Occipital lobe (tissue), 2 donors: ENCODE data around the gene MAP3K13. TPM values are rescaled to one million over a fixed set of nuclear protein-coding genes. Genes with fewer than 3 reads are reported as not detected.
A peak's percentile ranks its signal among the peaks of the same experiment; 100 is the strongest.
"Not testable (repeated sequence)": the region's sequence is repeated elsewhere in the genome, so short reads cannot be mapped to it uniquely, and the experiment has no call there.

Experiments
- DNase-seq: peaks from one replicate; lab custom pipeline; 2025; lab: John Stamatoyannopoulos, UW
- total RNA-seq: library from RNA; depleted of rRNA; stranded (reverse); fragments of >200 nt; gene quantifications from one replicate; pipeline ENCODE4 v1.2.3, GENCODE V29; 2014

The MAP3K13 gene
- total RNA-seq, 1 donor from 2014 or later = 46.8 TPM

GRCh38 chr3:185342459-185343174 lies 20.3 kb upstream of the MAP3K13 start:
- no peak for DNase-seq

GRCh38 chr3:185347399-185347798 lies 15.5 kb upstream of the MAP3K13 start:
- no peak for DNase-seq

GRCh38 chr3:185350841-185351240 lies 12.1 kb upstream of the MAP3K13 start:
- DNase-seq = no peak

- DNase-seq = no peak
Measured at GRCh38 chr3:185351396-185351795, 11.5 kb upstream of the MAP3K13 start.

- DNase-seq = no peak
Measured at GRCh38 chr3:185353225-185353624, 9.7 kb upstream of the MAP3K13 start.

- DNase-seq = peak; percentile 16
Measured at GRCh38 chr3:185353823-185354614, 8.9 kb upstream of the MAP3K13 start.

- no peak for DNase-seq
Measured at GRCh38 chr3:185356499-185356898, 6.4 kb upstream of the MAP3K13 start.

GRCh38 chr3:185361920-185362319 lies 1.0 kb upstream of the MAP3K13 start:
- DNase-seq = no peak

- no peak for DNase-seq
Measured at GRCh38 chr3:185363662-185364203, 797 bp downstream of the MAP3K13 start.

GRCh38 chr3:185365291-185366073 lies 2.5 kb downstream of the MAP3K13 start:
- no peak for DNase-seq

GRCh38 chr3:185366074-185366335 lies 3.1 kb downstream of the MAP3K13 start:
- DNase-seq = no peak

- no peak for DNase-seq
Measured at GRCh38 chr3:185366913-185367312, 4.0 kb downstream of the MAP3K13 start.

- not testable (repeated sequence) for DNase-seq
Measured at GRCh38 chr3:185370349-185370748, 7.4 kb downstream of the MAP3K13 start.

GRCh38 chr3:185371306-185372074 lies 8.6 kb downstream of the MAP3K13 start:
- no peak for DNase-seq

GRCh38 chr3:185381320-185382058 lies 18.6 kb downstream of the MAP3K13 start:
- DNase-seq = no peak

GRCh38 chr3:185382154-185382553 lies 19.2 kb downstream of the MAP3K13 start:
- DNase-seq = no peak

GRCh38 chr3:185386515-185386914 lies 23.6 kb downstream of the MAP3K13 start:
- not testable (repeated sequence) for DNase-seq

GRCh38 chr3:185387646-185388045 lies 24.7 kb downstream of the MAP3K13 start:
- DNase-seq = no peak

GRCh38 chr3:185393055-185393454 lies 30.1 kb downstream of the MAP3K13 start:
- no peak for DNase-seq

GRCh38 chr3:185397676-185398075 lies 34.7 kb downstream of the MAP3K13 start:
- peak; percentile 29 for DNase-seq
